Eye (tissue), 1 donor: Measurements from ENCODE around the gene PCNX1.
"Not testable (repeated sequence)": the region's sequence is repeated elsewhere in the genome, so short reads cannot be mapped to it uniquely, and the experiment has no call there.

Experiments
- DNase-seq: peaks from one replicate; pipeline ENCODE4 v3.0.0-alpha.2; 2015

Gene PCNX1

DNA sequence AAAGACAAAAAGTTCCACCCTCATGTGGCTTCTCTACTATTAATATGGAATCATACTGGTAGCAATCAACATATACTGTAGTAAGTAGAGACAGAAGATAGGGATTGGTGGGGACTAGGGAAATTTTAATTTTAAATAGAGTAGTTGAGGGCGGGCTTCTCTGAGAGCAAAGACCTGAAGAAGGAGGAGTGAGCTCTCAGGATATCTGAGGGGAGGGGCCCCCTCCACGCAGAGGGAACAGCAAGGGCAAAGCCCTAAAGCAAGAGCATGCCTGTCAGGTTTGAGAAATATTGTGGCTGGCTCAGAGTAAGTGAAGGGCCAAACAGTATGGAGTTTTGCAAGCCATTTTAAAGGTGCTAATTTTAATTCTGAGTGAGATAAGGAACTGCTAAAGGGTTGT is 64.3 kb downstream of the PCNX1 start:
- DNase-seq = no peak

DNA sequence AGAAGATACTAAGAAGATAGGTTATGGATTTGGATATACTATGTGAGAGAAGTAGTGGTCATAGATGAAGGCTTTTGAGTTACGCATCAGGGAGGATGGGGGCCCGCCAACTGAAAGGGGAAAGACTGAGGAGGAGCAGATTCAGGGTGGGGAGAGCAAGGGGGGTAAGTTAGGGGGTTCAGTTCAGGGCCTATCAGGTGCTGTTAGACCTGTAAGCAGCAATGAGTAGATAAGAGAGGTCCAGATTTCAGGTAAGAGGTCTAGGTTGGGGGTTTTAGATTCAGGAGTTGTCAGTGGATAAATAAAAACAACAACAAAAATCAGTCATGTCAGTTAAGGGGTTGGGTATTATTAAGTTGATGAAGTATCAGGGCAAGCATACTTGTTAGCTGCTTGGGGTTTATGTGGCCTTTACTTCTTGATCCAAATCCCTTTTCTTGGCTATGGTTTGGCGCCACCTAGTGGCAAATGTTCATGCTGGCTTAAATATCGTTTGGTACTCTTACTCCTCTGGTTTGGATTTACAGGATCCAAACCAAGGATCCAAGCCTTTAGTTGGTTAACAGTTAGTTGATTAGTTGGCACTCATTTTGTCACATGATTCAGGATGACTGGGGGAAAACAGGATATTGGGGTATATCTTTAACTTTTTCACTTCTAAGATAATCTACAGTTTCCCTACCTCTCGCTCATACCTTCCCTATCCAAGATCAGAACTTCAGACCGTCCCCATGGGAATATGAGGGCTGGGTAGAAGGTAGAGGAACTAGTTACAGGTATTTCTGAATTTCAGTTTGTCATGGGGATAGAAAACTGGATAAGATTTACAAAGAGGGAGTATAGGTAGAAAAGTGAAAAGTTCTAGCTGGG is 65.1 kb downstream of the PCNX1 start:
- DNase-seq = peak; percentile 95

DNA sequence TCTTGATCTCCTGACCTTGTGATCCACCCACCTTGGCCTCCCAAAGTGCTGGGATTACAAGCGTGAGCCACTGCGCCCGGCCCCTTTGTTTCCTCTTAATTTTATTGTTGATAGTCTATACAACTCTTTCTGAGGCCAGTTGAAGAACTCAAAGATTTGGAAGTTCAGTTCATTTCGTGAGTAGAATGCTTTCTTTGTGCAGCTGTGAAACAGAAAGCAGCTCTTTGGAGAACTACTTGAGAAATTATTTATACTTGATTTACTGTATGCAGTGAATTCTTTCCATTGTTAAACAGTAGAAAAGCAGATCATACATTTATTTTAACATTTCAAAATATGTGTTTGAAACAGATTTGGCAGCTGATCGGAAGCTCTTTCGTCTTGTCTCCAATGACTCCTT is 69.3 kb downstream of the PCNX1 start:
- DNase-seq = no peak

DNA sequence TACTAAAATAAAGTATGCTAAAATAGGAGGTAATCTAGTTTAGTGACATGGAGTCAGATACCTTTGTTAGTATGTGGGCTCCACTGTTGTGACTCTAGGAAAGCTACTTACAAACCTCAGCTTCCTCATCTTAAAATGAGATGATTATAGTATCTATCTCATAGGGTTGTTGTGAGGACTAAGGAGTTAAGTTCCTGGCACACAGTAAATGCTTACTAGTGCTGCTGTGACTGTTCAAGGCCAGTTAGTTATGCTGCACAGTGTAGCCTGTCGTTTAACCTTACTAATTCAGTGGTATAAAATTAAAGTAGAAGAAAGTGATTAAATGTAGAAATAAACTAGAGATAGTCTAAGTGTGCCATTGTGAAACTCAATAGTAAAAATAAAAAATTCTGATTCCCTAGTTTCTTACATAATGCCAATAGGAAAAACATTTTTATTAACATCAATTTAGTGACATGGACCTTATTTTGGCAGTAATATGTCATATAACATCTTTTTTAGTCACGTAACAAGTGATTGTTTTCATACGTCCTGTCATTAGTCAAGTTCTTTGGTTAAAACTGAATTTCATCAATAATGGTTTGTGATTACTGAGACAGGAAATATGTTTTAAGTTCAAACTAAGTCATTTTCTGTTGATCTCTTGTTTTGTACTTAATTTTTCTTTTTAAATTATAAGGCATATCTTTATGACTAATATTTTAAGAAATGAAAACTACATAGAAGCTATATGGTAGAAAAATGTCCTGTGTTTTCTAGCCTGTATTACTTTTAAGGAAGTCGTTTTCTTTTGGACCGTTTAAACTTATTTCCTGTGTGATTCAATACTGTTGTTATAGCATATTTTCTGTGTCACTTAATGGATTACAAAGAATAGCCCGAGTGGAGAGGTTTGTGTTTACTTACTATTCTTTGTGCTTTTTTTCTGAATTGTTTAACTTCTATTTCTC is 74.0 kb downstream of the PCNX1 start:
- no peak for DNase-seq

DNA sequence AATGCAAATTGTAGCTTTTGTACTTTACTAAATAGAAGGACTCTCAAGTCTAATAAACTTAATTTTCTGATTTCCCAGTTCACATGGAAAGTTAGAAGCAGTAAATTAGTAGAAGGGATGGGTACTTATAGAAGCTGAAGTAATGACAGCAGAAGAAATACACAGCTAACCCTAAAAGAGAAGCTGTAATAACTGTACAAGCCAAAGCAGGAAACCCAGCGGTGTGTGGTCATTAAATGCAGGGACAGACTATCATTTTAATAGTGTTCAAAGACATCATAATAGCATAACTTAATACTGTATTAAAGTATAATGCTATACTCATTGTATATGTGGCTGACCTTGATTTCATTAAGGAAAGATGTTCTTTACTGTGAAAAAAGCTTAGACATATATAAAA is 74.9 kb downstream of the PCNX1 start:
- DNase-seq = peak; percentile 25

DNA sequence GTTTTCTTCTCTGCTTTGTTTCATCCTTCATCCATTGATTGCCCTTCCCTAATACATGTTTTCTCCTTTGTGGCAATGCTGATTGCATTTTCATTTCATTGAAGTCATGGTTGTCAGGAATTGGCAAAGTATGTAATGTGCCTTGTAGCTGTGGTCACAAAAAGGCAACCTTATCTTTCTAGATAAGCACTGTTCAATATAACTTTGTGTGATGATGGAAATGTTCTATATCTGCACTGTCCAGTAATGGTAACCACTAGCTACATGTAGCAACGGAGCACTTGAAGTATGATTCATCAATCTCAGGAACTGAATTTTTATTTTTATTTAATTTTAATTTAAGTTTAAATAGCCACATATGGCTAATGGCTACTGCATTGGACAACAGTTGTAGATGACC is 79.8 kb downstream of the PCNX1 start:
- no peak for DNase-seq

DNA sequence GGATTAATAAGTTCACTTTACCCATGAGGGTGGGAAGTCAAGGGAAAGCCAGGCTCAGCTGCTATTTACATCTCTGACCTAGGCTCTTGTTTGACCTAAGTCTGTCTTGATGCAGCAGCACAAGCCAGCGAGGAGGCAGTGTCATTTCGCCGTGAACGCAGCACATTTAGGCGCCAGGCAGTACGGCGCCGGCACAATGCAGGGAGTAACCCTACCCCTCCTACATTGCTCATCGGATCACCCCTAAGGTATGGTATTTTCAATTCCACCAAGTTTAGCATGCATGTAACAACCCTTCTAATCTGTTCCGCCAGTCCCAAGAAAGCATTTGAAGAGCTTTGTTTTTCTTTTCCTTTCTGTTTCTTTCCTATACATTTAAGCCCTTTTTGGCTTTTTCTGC is 81.2 kb downstream of the PCNX1 start:
- DNase-seq = no peak

DNA sequence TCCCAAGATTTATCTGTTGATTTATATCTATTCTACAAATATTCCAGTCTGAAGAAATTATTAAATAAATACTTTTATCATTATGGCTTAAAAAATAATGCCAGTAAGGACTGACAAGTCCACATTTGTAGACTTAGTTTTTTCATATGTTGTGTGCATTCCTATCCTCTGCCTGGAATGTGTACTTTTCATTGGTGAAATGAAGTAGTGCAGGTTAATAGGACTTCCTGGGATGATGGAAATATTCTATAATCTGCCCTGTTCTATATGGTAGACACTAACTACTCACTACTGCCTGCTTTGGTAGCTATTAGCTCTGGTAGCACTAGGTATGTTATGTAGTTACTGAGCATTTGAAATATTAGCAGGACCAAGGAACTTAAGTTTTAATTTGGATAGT is 86.7 kb downstream of the PCNX1 start:
- DNase-seq = no peak

DNA sequence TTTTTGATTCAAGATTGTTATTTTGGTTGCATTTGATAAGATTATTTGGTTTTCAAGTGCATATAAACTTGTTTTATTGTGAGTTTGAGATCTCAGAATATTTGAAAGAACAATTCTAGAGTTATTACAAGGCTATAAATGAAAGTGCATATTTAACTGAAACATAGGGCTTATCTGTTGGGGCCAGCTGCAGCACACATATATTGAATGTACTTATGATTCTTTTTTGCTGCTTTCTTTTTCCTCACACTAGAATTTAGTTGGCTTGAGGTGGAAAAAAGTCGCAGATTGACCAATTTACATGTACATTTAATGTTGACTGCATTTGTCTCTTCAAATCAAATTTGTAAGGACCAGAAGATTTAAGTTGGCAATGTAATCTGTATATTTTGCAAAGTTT is 88.0 kb downstream of the PCNX1 start:
- no peak for DNase-seq

DNA sequence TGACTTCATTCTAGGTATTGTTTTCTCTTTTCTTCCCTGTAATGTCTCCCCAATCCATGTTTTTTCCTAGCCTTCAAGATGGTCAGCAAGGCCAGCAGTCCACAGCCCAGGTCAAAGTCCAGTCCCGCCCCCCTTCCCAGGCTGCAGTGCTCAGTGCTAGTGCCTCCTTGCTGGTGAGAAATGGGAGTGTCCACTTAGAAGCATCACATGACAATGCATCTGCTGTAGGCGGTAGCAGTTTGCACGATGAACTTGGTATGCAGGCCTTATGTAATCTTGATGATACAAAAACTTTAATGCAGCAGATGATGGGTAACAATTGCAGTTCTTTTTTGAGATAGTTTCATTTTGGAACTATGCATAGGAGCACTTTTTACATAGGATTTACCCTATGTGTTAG is 88.4 kb downstream of the PCNX1 start:
- DNase-seq = no peak

DNA sequence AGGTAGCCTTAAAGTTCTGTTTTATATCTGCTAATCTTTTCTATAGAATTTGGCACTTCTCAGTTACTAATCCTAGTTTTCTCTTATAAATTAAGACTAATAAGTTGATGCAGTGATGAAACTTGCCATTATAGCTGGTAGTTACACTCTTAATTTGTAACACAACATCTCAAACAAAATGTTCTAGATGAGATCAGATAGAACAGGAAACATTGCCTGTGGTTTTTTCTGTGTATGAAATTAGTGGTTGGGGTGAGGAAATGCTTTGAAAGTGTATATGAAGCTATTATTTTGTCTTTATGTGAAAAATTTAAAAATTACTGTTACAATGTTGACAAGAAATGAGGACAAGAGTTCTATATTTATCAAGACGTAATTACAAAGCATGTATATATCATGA is 91.9 kb downstream of the PCNX1 start:
- DNase-seq = no peak

DNA sequence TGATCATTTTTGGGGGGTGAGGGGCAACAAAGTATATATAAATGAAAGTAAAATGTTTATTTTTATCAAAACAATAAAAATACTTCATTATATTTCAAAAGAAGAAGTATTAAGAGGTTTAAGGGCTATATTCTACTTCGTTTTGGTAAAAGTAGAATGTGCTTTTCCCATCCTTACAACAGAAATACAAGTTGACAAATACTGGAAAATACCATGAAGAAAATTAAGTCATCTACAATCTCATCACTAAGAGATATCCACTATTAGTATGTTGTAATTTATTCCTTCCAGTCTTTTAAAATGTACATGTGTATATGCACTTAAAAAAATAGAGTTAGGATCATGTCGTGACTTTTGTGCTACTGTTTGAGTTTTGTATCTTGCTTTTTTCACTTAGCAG is 92.8 kb downstream of the PCNX1 start:
- DNase-seq = no peak

DNA sequence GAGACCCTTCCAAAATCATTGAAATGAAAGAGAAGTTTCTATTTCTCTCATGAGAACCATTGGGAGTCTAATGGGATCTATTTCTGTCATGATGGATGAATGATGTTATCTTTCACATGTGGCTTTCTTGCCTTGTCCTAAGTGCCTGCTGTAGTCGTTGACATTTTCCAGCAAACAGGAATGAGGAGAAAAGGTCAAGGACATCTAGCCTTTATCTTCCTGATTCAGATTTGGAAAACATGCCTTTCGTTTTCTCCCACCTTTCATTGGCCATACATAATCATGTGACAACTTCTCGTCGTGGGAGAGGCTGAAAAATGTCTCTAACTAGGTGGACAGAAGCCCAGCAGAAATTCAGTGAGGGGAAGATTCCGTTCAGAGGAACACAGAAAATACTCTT is 94.5 kb downstream of the PCNX1 start:
- no peak for DNase-seq

DNA sequence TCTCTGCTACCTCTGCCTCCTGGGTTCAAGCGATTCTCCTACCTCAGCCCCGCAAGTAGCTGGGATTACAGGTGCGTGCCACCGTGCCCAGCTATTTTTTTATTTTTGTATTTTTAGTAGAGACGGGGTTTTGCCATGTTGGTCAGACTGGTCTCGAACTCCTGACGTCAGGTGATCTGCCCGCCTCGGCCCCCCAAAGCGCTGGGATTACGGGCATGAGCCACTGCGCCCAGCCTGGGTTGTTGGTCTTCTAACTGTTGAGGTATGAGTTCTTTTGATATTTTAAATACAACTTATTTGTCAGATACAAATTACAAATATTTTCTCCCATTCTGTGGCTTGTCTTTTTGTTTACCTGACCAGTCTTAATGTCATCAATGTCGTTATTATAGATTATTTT is 95.9 kb downstream of the PCNX1 start:
- DNase-seq = no peak

DNA sequence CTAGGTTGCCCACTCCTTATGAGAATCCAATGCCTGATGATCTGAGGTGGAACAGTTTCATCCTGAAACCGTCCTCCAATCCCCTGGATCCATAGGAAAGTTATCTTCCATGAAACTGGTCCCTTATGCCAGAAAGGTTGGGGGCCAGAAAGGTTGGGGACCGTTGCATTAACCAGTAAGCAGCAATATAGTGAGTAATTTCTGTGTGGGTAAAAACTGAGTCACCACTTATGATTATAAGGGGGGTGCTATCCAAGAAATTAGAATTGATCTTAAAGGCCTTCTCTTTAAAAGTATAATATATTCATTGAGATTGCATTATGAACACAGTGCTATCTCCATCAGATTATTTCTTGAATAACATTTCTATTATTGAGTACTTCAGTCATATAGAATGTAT is 97.2 kb downstream of the PCNX1 start:
- no peak for DNase-seq

DNA sequence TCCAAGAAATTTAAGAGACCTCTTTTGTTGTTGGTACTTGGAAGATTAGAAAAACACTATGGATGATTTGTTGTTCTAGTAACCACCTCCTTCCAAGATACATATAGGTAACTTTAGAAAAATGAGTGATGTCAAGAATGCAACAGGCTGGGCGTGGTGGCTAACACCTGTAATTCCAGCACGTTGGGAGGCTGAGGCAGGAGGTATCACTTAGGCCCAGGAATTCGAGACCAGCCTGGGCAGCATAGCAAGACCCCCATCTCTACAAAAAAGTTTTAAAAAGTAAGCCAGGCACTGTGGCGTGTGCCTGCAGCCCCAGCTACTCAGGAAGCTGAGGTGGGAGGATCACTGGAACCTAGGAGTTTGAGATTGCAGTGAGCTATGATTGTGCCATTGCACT is 97.8 kb downstream of the PCNX1 start:
- DNase-seq = no peak

DNA sequence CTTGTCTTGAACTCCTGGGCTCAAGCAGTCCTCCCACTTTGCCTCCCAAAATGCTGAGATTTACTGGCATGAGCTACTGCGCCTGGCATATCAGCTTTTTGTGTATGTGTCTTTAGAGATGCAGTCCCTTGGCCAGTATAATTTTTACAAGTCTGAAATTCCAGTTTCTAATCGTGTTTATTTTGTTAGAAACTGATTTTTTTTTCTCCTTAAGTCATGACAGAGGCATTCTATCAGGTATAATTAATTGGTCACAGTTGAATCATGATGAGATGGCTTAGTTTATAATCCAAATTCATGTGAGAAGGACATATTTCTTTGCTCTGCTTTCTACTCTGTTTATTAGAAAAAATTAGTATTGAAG is 98.9 kb downstream of the PCNX1 start:
- no peak for DNase-seq

DNA sequence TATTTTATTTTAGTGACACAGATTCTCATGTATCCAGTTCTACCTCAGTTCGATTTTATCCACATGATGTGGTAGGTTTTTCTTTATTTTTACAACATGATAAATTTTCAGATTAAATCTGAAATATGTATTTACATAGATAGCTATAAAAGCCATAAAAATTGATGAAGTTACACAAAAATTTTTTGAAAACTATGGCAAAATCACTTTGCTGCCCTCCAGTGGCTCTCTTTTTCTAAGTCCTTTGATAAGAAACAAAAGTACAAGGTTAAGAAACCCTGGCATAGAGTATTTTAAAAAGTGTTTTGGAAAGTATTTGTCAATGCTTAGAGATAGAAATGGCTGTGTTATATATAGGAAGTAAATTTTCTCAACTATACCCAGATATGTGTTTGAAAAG is 104.2 kb downstream of the PCNX1 start:
- DNase-seq = no peak

DNA sequence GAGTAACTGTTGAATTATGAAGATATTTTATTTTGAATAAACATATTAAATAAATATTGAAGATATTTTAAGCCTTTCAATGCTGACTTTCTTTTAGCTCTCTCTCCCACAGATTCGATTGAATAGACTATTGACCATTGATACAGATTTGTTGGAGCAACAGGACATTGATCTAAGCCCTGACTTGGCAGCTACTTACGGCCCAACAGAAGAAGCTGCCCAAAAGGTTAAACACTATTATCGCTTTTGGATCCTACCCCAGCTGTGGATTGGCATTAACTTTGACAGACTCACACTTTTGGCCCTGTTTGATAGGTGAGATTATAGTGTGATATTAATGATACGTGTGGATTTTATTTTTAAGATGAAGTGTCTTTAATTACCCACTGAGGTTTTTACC is 105.6 kb downstream of the PCNX1 start:
- DNase-seq = no peak

DNA sequence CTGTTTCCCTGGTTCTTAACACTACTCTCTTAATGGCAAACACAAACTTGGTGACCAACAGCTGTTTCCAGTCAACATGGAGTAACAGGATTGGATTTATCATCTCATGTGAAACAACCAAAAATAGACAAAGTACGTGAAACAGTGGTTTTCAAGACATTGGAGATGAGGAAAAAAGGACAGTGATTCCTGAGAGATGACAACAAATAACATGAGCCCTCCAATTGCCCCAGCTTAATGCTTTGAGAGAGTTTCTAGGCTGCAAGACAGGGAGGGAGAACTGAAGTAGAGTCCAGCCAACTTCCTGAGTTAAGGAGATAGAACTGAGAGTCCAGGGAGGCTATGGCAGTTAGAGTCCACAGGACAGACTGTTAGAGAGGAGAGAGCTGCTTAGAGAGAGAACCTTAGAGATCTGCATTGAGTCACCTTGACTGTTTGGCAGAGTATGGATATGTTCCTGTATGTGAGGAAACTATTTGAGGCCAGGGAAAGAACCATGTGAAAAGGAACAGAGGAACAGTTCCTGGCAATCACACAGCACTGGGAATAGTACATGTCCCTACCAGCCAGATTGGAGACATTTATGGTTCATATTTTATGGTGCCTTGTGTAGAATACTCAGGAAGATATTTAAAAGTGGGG is 106.4 kb downstream of the PCNX1 start:
- DNase-seq = no peak

DNA sequence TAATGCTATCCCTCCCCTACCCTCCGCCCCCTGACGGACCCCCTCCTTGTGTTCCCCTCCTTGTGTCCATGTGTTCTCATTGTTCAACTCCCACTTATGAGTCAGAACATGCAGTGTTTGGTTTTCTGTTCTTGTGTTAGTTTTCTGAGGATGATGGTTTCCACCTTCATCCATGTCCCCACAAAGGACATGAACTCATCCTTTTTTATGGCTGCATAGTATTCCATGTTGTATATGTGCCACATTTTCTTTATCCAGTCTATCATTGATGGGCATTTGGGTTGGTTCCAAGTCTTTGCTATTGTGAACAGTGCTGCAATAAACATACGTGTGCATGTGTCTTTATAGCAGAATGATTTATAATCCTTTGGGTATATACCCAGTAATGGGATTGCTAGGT is 112.7 kb downstream of the PCNX1 start:
- not testable (repeated sequence) for DNase-seq

DNA sequence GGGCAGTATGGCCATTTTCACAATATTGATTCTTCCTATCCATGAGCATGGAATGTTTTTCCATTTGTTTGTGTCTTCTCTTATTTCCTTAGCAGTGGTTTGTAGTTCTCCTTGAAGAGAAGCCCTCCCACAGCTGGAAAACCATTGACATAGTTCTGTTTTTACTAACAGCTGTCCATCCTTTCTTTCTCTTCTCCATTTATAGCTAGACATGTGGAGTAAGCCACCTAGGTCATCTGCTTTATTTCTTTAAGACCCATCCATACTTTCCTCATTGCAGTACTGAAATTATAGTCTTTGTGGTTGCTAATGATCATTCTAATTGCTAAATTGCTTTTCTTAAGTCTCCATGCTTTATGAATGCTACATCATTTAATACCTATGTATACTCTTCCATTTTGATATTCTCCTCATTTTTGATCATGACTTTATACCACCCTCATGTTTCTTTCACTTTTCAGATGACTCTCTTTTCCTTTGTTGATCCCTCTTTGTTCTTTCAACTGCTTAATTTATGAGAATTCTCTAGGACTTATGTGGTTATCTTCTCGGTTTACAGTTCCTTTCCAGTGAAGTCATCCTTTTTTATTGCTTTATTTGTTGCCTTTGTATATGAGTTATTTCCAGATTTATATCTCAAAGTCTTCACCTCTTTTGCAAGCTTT is 114.2 kb downstream of the PCNX1 start:
- DNase-seq = no peak
